ENCODE data around the gene MTG1. TPM values are rescaled to one million over a fixed set of nuclear protein-coding genes. Genes with fewer than 3 reads are reported as not detected.

The MTG1 gene
- total and polyA plus RNA-seq, 10 of the 15 experiments (the other 5 are each of a cell fraction or from before 2014, with no cell fraction given) = 6.2 to 104 (median 62.5) TPM

DNA sequence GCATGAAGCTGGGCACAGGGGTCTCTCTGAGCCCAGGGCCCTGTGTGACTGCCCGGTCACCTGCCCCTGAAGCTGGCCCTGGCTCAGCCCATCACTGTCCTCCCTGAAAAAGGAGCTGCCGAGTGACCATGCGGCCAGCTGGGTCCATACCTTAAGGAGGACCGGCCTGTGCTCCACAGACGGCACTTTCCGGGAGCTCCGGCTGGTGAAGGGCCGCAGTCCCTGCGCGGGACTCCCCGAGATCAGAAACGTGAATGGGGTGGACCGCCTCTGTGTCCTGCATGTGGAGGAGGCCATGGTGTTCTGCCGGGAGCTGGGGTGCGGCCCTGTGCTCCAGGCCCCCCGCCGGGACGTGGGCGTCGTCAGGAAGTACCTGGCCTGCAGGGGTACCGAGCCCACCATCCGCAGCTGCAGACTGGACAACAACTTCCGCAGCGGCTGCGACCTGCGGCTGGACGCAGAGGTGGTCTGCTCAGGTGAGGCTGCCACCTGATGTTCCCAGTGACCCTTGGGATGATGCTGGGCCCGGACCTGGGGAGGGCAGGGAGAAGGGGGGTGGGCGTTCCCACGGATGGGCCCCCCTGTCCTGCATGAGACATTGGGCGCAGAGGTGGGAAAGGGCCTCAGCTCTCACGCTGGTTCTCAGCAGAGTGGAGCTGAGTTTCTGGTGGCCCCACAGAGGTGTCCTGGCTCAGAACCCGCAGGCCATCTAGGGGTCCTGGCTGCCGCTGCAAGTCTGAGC, 63.3 kb downstream of the MTG1 start (continued):
- TF ChIP-seq EGR1 (IDR thresholded peaks at IDR 0.05; ENCODE audit: borderline replicate concordance in 1 of 2, low read depth in 2 of 2, low read length in 2 of 2) = no peak
- TF ChIP-seq EP300 (IDR thresholded peaks at IDR 0.05; ENCODE audit: borderline replicate concordance in 1 of 2, control insufficient read depth in 1 of 2, low read depth in 2 of 2, low read length in 2 of 2) = no peak

DNA sequence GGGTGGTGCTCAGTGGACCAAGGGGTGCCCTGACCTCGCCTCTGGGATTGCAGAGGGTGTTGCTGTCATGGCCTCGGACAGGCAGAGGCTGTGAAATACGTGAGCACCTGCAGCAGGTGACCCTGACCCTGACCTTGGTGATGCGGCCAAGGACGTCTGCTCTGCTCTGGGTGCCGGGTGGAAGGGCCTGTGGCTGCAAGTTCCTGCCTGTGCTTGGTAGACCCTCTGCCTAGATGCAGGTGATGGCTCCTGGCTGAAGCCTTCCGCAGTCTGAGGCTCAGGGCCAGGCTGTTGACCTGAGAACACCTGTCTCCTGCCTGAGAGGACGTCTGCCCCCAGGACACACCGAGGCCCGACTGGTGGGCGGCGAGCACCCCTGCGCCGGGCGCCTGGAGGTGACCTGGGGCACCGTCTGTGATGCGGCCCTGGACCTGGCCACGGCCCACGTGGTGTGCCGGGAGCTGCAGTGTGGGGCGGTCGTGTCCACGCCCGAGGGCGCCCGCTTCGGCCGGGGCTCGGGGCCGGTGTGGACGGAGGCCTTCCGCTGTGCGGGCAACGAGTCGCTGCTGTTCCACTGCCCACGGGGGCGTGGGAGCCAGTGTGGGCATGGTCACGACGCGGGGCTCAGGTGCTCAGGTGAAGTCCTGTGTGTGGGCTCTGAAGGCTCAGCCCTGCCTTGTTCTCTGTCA, 64.2 kb downstream of the MTG1 start:
- TF ChIP-seq EED (IDR thresholded peaks at IDR 0.05; ENCODE audit: low read depth) (no peak), RCOR1 (conservative IDR thresholded peaks at IDR 0.05; ENCODE audit: low read depth, low read length) (no peak)
- H3K4me3 ChIP-seq = no peak overlapping the region

More for the DNA sequence above, 64.2 kb downstream of the MTG1 start:
- no peaks in the 10 kb centered on the region for H4K20me1 ChIP-seq (ENCODE audit: control insufficient read depth, insufficient read depth)
- no peaks in the 10 kb centered on the region for H3K27me3 ChIP-seq (replicated peaks in 1 of 2; ENCODE audit: control insufficient read depth in 2 of 2, insufficient read depth in 2 of 2, low read length in 1 of 2)
- H3K36me3 ChIP-seq (ENCODE audit: control insufficient read depth in 2 of 2, insufficient read depth in 2 of 2, low read length in 1 of 2) = no peaks in the 10 kb centered on the region
- no peaks in the 10 kb centered on the region; the same call in 2 of the 3 replicates for H3K9me3 ChIP-seq (replicated peaks; ENCODE audit: control insufficient read depth, insufficient read depth, low read length)
- no peak overlapping the region for H3K27ac ChIP-seq (ENCODE audit: control insufficient read depth, insufficient read depth)
- no peaks in the 10 kb centered on the region for H3K4me1 ChIP-seq (ENCODE audit: control insufficient read depth, insufficient read depth, low read length)
- no peak overlapping the region for H3K4me2 ChIP-seq (ENCODE audit: control insufficient read depth, insufficient read depth)
- H3K9ac ChIP-seq (ENCODE audit: control insufficient read depth, insufficient read depth, low read length) = no peak overlapping the region
- intact Hi-C loops (cut with micrococcal nuclease; ENCODE audit: unreplicated experiment) (no loop called here), in situ Hi-C loops (cut with MboI) (no loop called here)
- no peak for DNase-seq (ENCODE audit: low read depth, low spot score)
- no peak for FAIRE-seq
- CTCF ChIA-PET = no interaction called here
- RAD21 ChIA-PET (ENCODE audit: unreplicated experiment) = no interaction called here
- SMC1A ChIA-PET (ENCODE audit: uncharacterized antibody, unreplicated experiment) = no interaction called here
- no peak for ATAC-seq
- no TSS peak for BruUV-seq (replicated peaks)
- no peaks in the 10 kb centered on the region for H3K79me2 ChIP-seq (ENCODE audit: control insufficient read depth, insufficient read depth, low read length)
- 69% methylated on average over 26 of the region's 40 CpGs for WGBS (ENCODE audit: insufficient coverage, insufficient replicate concordance, low lambda C conversion rate, missing lambda C conversion rate)
- POLR2A ChIA-PET = no interaction called here
- no peak overlapping the region for H2AFZ ChIP-seq (ENCODE audit: control insufficient read depth, low read depth, low read length)
